WERI-Rb-1 (cell line): ENCODE results near the gene EGR2.

ENCODE experiments used
- DNase-seq: peaks from one replicate; pipeline ENCODE4 v3.0.0-alpha.2; 2020
- H3K27ac ChIP-seq: fragments of 250-450 bp; sonication (Bioruptor Pico); 2 replicates; pipeline ENCODE4 v1.5.1; 2020; ENCODE audit warnings: mild to moderate bottlenecking, moderate library complexity
- H3K27me3 ChIP-seq: fragments of 250-450 bp; sonication (Bioruptor Pico); 2 replicates; pipeline ENCODE4 v1.5.1; 2021; ENCODE audit warnings: mild to moderate bottlenecking, low read depth, moderate library complexity; ENCODE audit not compliant: insufficient read depth, severe bottlenecking
- H3K36me3 ChIP-seq: fragments of 250-450 bp; sonication (Bioruptor Pico); 2 replicates; pipeline ENCODE4 v1.5.1; 2020; ENCODE audit warnings: mild to moderate bottlenecking, moderate library complexity
- H3K4me3 ChIP-seq: 2 replicates; pipeline ENCODE4 v1.5.1; 2011; ENCODE audit warnings: low read depth, mild to moderate bottlenecking, control low read depth, low read length
- H3K9me3 ChIP-seq: fragments of 250-450 bp; sonication (Bioruptor Pico); 2 replicates; pipeline ENCODE4 v1.5.1; 2021; ENCODE audit warnings: mild to moderate bottlenecking, moderate library complexity; ENCODE audit not compliant: severe bottlenecking
- CTCF ChIP-seq: IDR thresholded peaks from 2 replicates; pipeline ENCODE4 v1.5.1; 2011; ENCODE audit warnings: low read depth, mild to moderate bottlenecking, control low read depth, inconsistent platforms, low read length

Gene EGR2

DNA sequence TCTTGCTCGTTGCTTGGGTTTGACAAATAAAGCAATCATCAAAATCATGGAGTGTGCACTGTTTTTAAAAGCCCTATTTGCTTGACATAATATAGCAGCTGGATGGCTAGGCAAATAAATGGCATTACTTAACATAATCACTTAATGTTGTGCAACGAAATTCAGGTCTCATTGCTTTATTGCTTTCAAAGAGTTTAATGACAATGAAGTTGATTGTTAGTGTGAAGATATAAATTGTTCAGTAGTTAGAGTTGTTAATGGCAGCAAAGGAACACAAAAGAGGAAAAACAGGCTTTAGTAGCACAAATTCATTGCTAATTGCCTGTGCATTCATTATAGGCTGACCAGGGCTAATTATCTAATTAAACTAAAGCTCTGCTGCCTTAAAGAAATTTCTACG is 19.3 kb downstream of the EGR2 start:
- TF ChIP-seq CTCF: no peak
- no peaks in the 10 kb centered on the region for H3K9me3 ChIP-seq
- H3K27me3 ChIP-seq: peaks cover 44% of the 10 kb centered on the region
- H3K27ac ChIP-seq: no peak overlapping the region
- no peak for DNase-seq
- H3K4me3 ChIP-seq: no peak overlapping the region
- H3K36me3 ChIP-seq: no peaks in the 10 kb centered on the region

GRCh38 chr10:62795762-62796161 is 20.4 kb downstream of the EGR2 start:
- Histone ChIP-seq H3K27ac (no peak overlapping the region), H3K4me3 (no peak overlapping the region), H3K27me3 (peaks cover 47% of the 10 kb centered on the region), H3K9me3 (no peaks in the 10 kb centered on the region), H3K36me3 (no peaks in the 10 kb centered on the region)
- DNase-seq: no peak
- no peak for TF ChIP-seq CTCF

- Histone ChIP-seq H3K27me3 (peaks cover 40% of the 10 kb centered on the region), H3K4me3 (no peak overlapping the region), H3K27ac (no peak overlapping the region), H3K36me3 (no peaks in the 10 kb centered on the region), H3K9me3 (no peaks in the 10 kb centered on the region)
- DNase-seq: no peak
- no peak for TF ChIP-seq CTCF
Measured at GRCh38 chr10:62795100-62795499, 21.1 kb downstream of the EGR2 start.

DNA sequence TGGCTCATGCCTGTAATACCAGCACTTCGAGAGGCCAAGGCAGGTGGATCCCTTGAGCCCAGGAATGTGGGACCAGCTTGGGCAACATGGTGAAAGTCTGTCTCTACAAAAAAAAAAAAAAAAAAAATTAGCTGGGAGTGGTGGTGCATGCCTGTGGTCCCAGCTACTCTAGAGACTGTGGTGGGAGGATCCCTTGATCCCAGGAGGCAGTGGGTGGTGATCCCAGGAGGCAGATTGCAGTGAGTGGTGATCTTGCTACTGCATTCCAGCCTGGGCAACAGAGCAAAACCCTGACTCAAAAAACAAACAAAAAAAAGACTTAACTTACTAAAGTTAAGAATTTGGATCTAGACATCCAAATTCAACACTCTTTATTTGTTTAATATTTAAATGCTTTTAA is 21.9 kb downstream of the EGR2 start:
- TF ChIP-seq CTCF: no peak
- DNase-seq: no peak
- Histone ChIP-seq H3K36me3 (no peaks in the 10 kb centered on the region), H3K27ac (no peak overlapping the region), H3K27me3 (peaks cover 44% of the 10 kb centered on the region), H3K9me3 (no peaks in the 10 kb centered on the region), H3K4me3 (no peak overlapping the region)

DNA sequence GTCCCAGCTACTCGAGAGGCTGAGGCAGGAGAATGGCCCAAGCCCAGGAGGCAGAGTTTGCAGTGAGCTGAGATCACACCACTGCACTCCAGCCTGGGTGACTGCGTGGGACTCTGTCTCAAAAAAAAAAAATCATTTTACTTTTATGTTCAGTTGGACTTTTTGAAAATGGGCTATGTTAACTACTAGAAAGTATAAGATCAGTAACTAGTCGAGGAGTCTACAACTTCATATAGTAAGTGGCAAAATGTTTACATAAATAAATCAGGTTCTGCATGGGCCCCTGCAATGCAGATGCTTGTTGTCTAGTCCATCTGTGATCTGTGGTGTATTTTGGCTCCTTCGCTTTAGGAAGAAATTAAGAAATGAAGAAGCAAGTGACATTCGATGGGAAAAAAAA is 23.9 kb downstream of the EGR2 start:
- H3K27ac ChIP-seq: no peak overlapping the region
- TF ChIP-seq CTCF: no peak
- H3K9me3 ChIP-seq: peaks cover 6% of the 10 kb centered on the region
- H3K36me3 ChIP-seq: no peaks in the 10 kb centered on the region
- DNase-seq: no peak
- H3K27me3 ChIP-seq: peaks cover 36% of the 10 kb centered on the region
- H3K4me3 ChIP-seq: no peak overlapping the region

GRCh38 chr10:62790571-62790970 is 25.6 kb downstream of the EGR2 start:
- Histone ChIP-seq H3K4me3 (no peak overlapping the region), H3K27me3 (peaks cover 26% of the 10 kb centered on the region), H3K27ac (no peak overlapping the region), H3K36me3 (no peaks in the 10 kb centered on the region), H3K9me3 (peaks cover 7% of the 10 kb centered on the region)
- no peak for TF ChIP-seq CTCF
- no peak for DNase-seq
